ENCODE results near the gene HEG1. TPM values are rescaled to one million over a fixed set of nuclear protein-coding genes. Genes with fewer than 3 reads are reported as not detected.

HEG1 gene
- polyA plus RNA-seq, 3 donors = 0.28 to 4.2 (median 0.69) TPM

DNA sequence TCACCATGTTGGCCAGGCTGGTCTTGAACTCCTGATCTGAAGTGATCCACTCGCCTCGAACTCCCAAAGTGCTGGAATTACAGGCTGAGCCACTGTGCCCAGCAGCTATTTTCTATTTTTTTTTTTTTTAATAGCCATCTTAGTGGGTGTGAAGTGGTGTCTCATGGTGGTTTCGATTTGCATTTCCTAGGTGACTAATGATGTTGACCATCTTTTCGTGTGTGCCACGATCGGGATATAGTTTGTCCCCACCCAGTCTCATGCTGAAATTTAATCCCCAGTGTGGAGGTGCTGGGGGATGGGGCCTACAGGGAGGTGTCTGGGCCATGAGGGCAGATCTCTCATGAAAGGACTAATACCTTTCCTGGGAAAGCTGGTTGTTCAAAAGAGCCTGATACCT is 79.4 kb downstream of the HEG1 start:
- H3K36me3 Mint-ChIP-seq = peaks cover 12 to 13% of the 10 kb centered on the region in 2 donors

DNA sequence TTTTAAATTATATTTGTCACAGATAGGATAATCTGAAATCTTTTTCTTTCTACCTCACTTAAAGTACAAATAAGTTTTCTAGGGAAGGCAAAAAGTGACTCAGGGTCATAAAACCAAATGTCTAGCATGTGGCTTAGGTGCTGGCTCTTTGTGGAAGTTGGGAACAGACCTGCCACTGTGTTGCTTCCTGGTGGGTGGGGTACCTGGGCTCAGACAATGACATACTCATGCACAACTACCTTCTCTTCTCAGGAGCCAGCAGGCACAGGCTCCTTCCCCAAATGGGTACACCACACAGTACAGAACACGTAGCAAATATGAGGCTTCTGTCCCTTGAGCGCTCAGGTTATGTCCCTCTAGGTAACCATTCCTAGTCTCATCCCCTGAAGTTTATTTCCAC is 81.1 kb downstream of the HEG1 start:
- Histone ChIP-seq H3K4me1 (ENCODE audit: control insufficient read depth in 1 of 2, insufficient read depth in 2 of 2, low read length in 2 of 2) (no peaks in the 10 kb centered on the region), H3K9me3 (replicated peaks in 1 of 2; ENCODE audit: control insufficient read depth in 1 of 2, insufficient read depth in 1 of 2, low read length in 2 of 2) (no peaks in the 10 kb centered on the region), H3K27me3 (ENCODE audit: control insufficient read depth in 2 of 2, insufficient read depth in 2 of 2, low read length in 2 of 2) (no peaks in the 10 kb centered on the region), H3K27ac (ENCODE audit: low read depth in 1 of 2, low read length in 2 of 2) (no peak overlapping the region), H3K36me3 (replicated peaks in 1 of 2; ENCODE audit: control insufficient read depth in 1 of 2, insufficient read depth in 2 of 2, low read length in 2 of 2) (peaks cover 0 to 13% of the 10 kb centered on the region in 2 donors), H3K79me2 (ENCODE audit: insufficient read depth, low read length) (no peaks in the 10 kb centered on the region), H2AFZ (ENCODE audit: insufficient read depth, low read depth, low read length, poor library complexity, severe bottlenecking) (no peak overlapping the region), H3K4me3 (replicated peaks in 1 of 3; ENCODE audit: low read depth in 2 of 3, low read length in 3 of 3) (no peak overlapping the region), H3K4me2 (replicated peaks; ENCODE audit: extremely low read depth, low read length, poor library complexity, severe bottlenecking) (no peak overlapping the region), H3K9ac (ENCODE audit: insufficient read depth, low read length, poor library complexity, severe bottlenecking) (no peak overlapping the region), H4K20me1 (ENCODE audit: insufficient read depth, low read length) (no peaks in the 10 kb centered on the region)
- no peak overlapping the region for H3K4me3 Mint-ChIP-seq
- no peak overlapping the region for H3K27ac Mint-ChIP-seq
- WGBS (ENCODE audit: insufficient coverage) = 100% methylated on average over 1 of the region's 2 CpGs
- H3K36me3 Mint-ChIP-seq = peaks cover 21 to 28% of the 10 kb centered on the region in 2 donors
- no peaks in the 10 kb centered on the region for H3K4me1 Mint-ChIP-seq
- no peak for DNase-seq
- TF ChIP-seq, protein P1, sequence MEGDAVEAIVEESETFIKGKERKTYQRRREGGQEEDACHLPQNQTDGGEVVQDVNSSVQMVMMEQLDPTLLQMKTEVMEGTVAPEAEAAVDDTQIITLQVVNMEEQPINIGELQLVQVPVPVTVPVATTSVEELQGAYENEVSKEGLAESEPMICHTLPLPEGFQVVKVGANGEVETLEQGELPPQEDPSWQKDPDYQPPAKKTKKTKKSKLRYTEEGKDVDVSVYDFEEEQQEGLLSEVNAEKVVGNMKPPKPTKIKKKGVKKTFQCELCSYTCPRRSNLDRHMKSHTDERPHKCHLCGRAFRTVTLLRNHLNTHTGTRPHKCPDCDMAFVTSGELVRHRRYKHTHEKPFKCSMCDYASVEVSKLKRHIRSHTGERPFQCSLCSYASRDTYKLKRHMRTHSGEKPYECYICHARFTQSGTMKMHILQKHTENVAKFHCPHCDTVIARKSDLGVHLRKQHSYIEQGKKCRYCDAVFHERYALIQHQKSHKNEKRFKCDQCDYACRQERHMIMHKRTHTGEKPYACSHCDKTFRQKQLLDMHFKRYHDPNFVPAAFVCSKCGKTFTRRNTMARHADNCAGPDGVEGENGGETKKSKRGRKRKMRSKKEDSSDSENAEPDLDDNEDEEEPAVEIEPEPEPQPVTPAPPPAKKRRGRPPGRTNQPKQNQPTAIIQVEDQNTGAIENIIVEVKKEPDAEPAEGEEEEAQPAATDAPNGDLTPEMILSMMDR (IDR thresholded peaks at IDR 0.05) = no peak
- peaks cover 0 to 3% (median 0%) of the 10 kb centered on the region in 7 donors for H3K9me3 Mint-ChIP-seq
- intact Hi-C loops (cut with micrococcal nuclease) = no loop called here
- peaks cover 0 to 3% (median 3%) of the 10 kb centered on the region in 3 donors for H3K27me3 Mint-ChIP-seq (ENCODE audit: low read depth in 3 of 3)

More for the DNA sequence above, 79.4 kb downstream of the HEG1 start:
- peak overlapping the region in 1 of 7 donors; percentile 1 for H3K27ac Mint-ChIP-seq
- Histone ChIP-seq H3K36me3 (replicated peaks in 1 of 2; ENCODE audit: control insufficient read depth in 1 of 2, insufficient read depth in 2 of 2, low read length in 2 of 2) (peaks cover 0 to 4% of the 10 kb centered on the region in 2 donors), H3K9me3 (replicated peaks in 1 of 2; ENCODE audit: control insufficient read depth in 1 of 2, insufficient read depth in 1 of 2, low read length in 2 of 2) (no peaks in the 10 kb centered on the region), H3K27ac (ENCODE audit: low read depth in 1 of 2, low read length in 2 of 2) (no peak overlapping the region), H3K79me2 (ENCODE audit: insufficient read depth, low read length) (no peaks in the 10 kb centered on the region), H2AFZ (ENCODE audit: insufficient read depth, low read depth, low read length, poor library complexity, severe bottlenecking) (no peak overlapping the region), H3K4me2 (replicated peaks; ENCODE audit: extremely low read depth, low read length, poor library complexity, severe bottlenecking) (no peak overlapping the region), H3K9ac (ENCODE audit: insufficient read depth, low read length, poor library complexity, severe bottlenecking) (no peak overlapping the region), H3K4me1 (ENCODE audit: control insufficient read depth in 1 of 2, insufficient read depth in 2 of 2, low read length in 2 of 2) (no peaks in the 10 kb centered on the region), H4K20me1 (ENCODE audit: insufficient read depth, low read length) (no peaks in the 10 kb centered on the region), H3K4me3 (replicated peaks in 1 of 3; ENCODE audit: low read depth in 2 of 3, low read length in 3 of 3) (no peak overlapping the region), H3K27me3 (ENCODE audit: control insufficient read depth in 2 of 2, insufficient read depth in 2 of 2, low read length in 2 of 2) (no peaks in the 10 kb centered on the region)
- peaks cover 0 to 3% (median 0%) of the 10 kb centered on the region in 3 donors for H3K27me3 Mint-ChIP-seq (ENCODE audit: low read depth in 3 of 3)
- 93% methylated on average over 2 of the region's 6 CpGs for WGBS (ENCODE audit: insufficient coverage)
- no peak overlapping the region for H3K4me3 Mint-ChIP-seq
- H3K9me3 Mint-ChIP-seq = peaks cover 0 to 3% (median 0%) of the 10 kb centered on the region in 7 donors
- H3K4me1 Mint-ChIP-seq = no peaks in the 10 kb centered on the region
- TF ChIP-seq, protein P1 (IDR thresholded peaks at IDR 0.05) = no peak
- DNase-seq = no peak
- intact Hi-C loops (cut with micrococcal nuclease) = no loop called here

All from CD14-positive monocyte (primary cell).